LNCAP (cell line): Measurements from ENCODE around the gene VPS8.

ENCODE experiments used
- TF ChIP-seq, protein P1 (sequence below): fragments of 450-650 bp; IDR thresholded peaks from 2 replicates; pipeline ENCODE4 v1.5.1; 2017; ENCODE audit warnings: mild to moderate bottlenecking

VPS8 gene

DNA sequence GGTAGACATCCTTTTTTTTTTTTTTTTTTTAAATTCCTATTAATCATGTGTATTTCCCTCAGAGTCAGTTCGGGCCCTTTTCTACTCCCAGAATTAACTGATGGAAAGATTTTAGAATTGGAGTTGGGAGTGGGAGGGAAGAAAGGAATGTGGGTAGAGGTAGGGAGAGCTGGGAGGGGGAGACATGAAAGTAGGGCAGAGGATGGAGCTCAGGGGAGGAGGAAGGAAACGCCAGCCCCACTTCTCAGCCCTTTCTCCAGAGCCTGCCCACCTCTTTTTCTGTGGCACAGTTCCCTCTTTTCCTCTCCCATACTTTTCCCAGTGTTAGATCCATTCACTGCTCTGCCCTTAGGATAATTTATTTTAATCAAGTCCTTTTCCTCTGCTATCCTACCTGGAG, 129.4 kb downstream of the VPS8 start:
- TF ChIP-seq, protein P1, sequence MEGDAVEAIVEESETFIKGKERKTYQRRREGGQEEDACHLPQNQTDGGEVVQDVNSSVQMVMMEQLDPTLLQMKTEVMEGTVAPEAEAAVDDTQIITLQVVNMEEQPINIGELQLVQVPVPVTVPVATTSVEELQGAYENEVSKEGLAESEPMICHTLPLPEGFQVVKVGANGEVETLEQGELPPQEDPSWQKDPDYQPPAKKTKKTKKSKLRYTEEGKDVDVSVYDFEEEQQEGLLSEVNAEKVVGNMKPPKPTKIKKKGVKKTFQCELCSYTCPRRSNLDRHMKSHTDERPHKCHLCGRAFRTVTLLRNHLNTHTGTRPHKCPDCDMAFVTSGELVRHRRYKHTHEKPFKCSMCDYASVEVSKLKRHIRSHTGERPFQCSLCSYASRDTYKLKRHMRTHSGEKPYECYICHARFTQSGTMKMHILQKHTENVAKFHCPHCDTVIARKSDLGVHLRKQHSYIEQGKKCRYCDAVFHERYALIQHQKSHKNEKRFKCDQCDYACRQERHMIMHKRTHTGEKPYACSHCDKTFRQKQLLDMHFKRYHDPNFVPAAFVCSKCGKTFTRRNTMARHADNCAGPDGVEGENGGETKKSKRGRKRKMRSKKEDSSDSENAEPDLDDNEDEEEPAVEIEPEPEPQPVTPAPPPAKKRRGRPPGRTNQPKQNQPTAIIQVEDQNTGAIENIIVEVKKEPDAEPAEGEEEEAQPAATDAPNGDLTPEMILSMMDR: no peak

DNA sequence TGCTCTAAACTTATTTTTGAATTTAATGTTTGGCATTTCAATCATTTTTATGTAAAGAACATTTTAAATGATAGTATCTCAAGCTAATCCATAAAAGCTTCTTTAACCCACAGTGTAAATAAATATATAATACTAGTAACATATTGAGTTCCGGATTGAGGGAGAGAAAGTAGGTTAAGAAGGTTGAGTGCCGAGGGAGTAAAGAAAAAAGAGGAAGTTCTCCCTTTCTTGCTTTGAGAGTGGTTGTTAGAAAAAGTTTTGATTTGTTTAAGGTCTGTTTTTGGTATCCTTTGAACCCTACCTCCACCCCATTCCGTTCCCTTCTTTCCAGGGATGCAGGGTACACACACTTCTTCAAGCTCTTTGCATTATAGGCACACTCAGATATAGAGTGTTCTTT, 130.8 kb downstream of the VPS8 start:
- TF ChIP-seq, protein P1: no peak

DNA sequence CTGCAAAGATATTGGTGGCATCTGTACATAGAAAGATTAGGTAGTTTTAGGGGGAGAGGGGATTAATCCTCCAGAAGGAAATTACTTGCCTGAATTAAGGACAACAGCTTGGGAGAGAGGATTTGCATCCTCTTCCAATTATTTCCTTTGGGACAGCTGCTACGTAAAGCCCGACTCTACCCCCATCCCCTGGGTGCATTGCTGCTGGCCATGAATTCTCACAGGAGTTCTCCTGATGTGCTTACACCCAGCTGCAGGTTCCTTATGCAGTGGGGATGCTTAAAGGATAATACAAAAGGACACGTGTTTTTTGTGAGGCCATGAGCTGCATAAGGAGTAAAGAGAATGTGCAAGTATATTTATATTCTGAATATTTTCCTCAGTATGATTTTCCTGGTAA, 132.3 kb downstream of the VPS8 start:
- TF ChIP-seq, protein P1: no peak

DNA sequence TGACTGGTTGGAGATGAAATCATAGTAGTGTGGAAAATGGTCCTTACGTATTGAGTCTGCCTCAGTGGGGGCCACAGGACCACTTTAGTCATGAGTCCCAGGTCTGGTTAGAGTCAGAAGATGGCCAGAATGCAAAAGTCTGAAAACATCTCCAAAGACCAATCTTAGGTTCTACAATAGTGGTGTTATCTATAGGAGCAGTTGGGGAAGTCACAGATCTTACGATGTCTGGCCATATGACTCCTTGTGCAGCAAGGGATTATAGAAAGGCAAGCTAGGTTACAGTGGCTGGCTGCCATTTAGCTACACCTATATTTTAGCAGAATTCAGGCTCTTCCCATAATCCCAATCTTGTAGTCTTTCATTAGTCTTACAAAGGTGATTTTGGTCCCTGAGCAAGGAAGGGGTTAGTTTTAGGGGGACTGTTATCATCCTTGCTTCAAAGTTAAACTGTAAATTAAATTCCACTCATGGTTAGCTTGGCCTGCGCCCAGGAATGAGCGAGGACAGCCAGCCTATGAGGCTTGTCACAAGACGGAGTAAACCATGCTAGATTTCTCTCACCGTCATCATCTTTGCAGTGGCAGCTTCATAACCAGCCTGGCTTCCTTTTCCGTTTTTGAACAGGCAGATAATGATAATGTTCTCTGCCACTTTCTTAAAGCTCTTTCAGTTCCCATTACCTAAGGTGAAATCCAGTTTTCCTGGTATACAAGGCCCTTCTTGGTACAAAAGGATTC, 134.1 kb downstream of the VPS8 start:
- TF ChIP-seq, protein P1: no peak

DNA sequence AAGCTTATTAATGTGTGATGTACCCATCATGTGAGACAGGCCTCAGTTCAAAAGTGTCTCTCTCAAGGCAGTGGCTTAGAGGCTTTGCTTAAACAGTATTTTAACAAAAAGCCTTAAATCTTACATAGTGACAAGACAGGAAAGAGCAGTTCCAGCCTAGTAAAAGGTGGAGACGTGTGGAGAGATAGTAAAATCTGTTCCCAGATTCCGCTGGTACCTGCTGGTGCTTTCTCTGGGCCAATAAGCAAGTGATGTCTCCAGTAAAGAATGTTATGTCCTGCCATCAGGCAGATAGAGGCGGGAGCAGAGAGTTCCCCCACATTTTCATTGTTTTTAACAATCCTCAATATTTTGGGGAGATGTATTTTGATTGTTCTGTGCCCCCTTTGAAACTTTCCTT, 135.0 kb downstream of the VPS8 start:
- TF ChIP-seq, protein P1: no peak

DNA sequence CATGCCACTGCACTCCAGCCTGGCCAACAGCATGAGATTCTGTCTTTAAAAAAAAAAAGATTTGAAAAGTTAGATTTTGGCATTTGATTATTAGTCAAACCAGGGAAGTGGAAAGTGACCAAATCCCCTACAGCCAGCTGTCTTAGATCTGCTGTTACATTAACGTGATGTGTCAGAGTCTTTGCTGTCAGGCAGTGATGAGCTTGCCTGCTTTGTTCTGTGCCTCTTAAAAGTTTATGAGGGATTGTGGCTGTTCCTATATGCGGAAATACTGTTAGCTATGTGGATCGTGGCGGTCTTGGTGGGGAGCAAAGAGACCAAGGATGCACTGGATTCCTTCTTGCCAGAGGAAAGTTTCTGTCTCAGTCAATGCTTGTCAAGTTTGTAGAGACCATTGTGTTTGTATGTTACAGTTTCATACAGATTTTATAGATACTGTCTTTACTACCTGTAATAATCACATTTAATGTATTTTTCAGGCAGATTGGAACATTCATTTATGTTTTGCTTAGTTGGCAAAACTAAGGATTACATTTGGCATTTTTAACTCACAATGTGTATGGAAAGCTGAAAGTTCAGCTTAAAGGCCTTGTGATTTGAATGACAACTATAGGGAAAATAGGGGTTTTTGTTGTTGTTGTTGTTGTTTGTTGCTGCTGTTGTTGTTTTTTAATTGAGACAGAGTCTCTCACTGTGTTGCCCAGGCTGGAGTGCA, 137.4 kb downstream of the VPS8 start:
- TF ChIP-seq, protein P1: no peak

DNA sequence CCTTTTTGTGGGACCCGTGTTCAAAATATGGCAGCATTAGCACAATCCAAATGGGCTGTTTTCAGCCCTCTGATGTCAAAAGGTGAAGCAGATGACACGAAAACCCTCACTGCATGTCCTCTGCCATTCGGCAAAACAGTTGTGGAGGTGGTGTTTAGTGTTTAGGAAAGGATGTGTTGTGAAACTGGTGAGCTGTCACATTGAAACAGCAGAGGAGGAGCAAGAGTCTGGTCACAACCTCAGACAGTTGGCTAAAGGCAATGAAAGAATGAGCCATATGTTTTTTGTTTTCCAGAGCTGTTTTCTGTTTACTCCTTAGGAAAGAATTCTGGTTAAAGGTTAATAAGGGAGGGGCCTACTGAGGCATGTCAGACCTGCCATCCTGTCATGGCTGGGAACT, 140.7 kb downstream of the VPS8 start:
- TF ChIP-seq, protein P1: no peak
